HEK293T (cell line): ENCODE data around the gene BRD4.
"Not testable (repeated sequence)": the region's sequence is repeated elsewhere in the genome, so short reads cannot be mapped to it uniquely, and the experiment has no call there.

ENCODE experiments used
- ARNT ChIP-seq: fragments of 450-650 bp; IDR thresholded peaks from 2 replicates; pipeline ENCODE4 v1.6.1; 2017; ENCODE audit warnings: mild to moderate bottlenecking
- BHLHE40 ChIP-seq: fragments of 450-650 bp; IDR thresholded peaks from 2 replicates; pipeline ENCODE4 v1.6.1; 2016; ENCODE audit warnings: mild to moderate bottlenecking, moderate library complexity, borderline replicate concordance
- CTBP1 ChIP-seq: fragments of 450-650 bp; IDR thresholded peaks from 2 replicates; pipeline ENCODE4 v1.6.1; 2016; ENCODE audit warnings: borderline replicate concordance
- ELF4 ChIP-seq: fragments of 450-650 bp; IDR thresholded peaks from 2 replicates; pipeline ENCODE4 v1.6.1; 2017; ENCODE audit warnings: antibody characterized with exemption
- FOXA1 ChIP-seq: fragments of 450-650 bp; IDR thresholded peaks from 2 replicates; pipeline ENCODE4 v1.6.1; 2016; ENCODE audit warnings: mild to moderate bottlenecking
- FOXK2 ChIP-seq: fragments of 450-650 bp; IDR thresholded peaks from 2 replicates; pipeline ENCODE4 v1.6.1; 2016; ENCODE audit warnings: mild to moderate bottlenecking
- FOXM1 ChIP-seq: fragments of 450-650 bp; IDR thresholded peaks from 2 replicates; pipeline ENCODE4 v1.6.1; 2017; ENCODE audit warnings: mild to moderate bottlenecking, borderline replicate concordance
- NFRKB ChIP-seq: fragments of 450-650 bp; IDR thresholded peaks from 2 replicates; pipeline ENCODE4 v1.6.1; 2016; ENCODE audit warnings: mild to moderate bottlenecking, moderate library complexity
- SP1 ChIP-seq: fragments of 450-650 bp; IDR thresholded peaks from 2 replicates; pipeline ENCODE4 v1.6.1; 2017
- SUZ12 ChIP-seq: fragments of 450-650 bp; IDR thresholded peaks from 2 replicates; pipeline ENCODE4 v1.6.1; 2016; ENCODE audit warnings: mild to moderate bottlenecking
- TARDBP ChIP-seq: fragments of 450-650 bp; IDR thresholded peaks from 2 replicates; pipeline ENCODE4 v1.6.1; 2016
- ZNF384 ChIP-seq: fragments of 450-650 bp; IDR thresholded peaks from 2 replicates; pipeline ENCODE4 v1.6.1; 2016
- TF ChIP-seq, protein P1 (sequence below): fragments of 450-650 bp; IDR thresholded peaks from 2 replicates; pipeline ENCODE4 v1.6.1; 2016

DNA sequence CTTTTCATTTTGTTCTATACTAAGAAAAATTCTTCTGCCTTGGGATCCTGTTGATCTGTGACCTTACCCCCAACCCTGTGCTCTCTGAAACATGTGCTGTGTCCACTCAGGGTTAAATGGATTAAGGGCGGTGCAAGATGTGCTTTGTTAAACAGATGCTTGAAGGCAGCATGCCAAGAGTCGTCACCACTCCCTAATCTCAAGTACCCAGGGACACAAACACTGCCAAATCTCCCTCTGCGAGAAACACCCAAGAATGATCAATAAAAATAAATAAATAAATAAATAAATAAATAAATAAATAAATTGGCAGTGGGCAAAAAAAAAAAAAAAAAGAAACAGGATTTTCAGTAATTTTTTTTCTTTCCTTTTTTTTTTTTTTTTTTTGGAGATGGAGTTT, 31.5 kb upstream of the BRD4 start:
- TF ChIP-seq, protein P1, sequence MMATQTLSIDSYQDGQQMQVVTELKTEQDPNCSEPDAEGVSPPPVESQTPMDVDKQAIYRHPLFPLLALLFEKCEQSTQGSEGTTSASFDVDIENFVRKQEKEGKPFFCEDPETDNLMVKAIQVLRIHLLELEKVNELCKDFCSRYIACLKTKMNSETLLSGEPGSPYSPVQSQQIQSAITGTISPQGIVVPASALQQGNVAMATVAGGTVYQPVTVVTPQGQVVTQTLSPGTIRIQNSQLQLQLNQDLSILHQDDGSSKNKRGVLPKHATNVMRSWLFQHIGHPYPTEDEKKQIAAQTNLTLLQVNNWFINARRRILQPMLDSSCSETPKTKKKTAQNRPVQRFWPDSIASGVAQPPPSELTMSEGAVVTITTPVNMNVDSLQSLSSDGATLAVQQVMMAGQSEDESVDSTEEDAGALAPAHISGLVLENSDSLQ: not testable (repeated sequence)
- not testable (repeated sequence) for TF ChIP-seq ELF4, NFRKB, FOXA1, SUZ12, ARNT, TARDBP, SP1, BHLHE40, FOXM1, CTBP1, ZNF384, FOXK2
